A549 (cell line): ENCODE measurements around the gene CLSTN1.

Experiments
- CTCF ChIP-seq: fragments of >200 bp; sonication (Bioruptor Twin); formaldehyde crosslinking; IDR thresholded peaks from 3 replicates; pipeline ENCODE4 v1.5.1; 2016
- EP300 ChIP-seq, 2 experiments: fragments of >200 bp; sonication (Bioruptor Twin); formaldehyde crosslinking; IDR thresholded peaks; 2 replicates in 1 of 2; 3 replicates in 1 of 2; pipeline ENCODE4 v1.6.1; 2016 to 2017
- MAZ ChIP-seq: fragments of 150-350 bp; IDR thresholded peaks from 2 replicates; pipeline ENCODE4 v1.6.1; 2014; ENCODE audit warnings: antibody characterized with exemption, low read depth, low read length, borderline replicate concordance
- MYC ChIP-seq: IDR thresholded peaks from 2 replicates; pipeline ENCODE4 v1.6.1; 2012; ENCODE audit warnings: mild to moderate bottlenecking, inconsistent platforms, low read length, improper control_type of control experiment, borderline replicate concordance
- POLR2A ChIP-seq: IDR thresholded peaks from 2 replicates; pipeline ENCODE4 v1.6.1; 2012; ENCODE audit warnings: mild to moderate bottlenecking, low read length
- RAD21 ChIP-seq, 2 experiments: fragments of >200 bp in 1 of 2; sonication (Bioruptor Twin) in 1 of 2; formaldehyde crosslinking in 1 of 2; IDR thresholded peaks in 1 of 2; conservative IDR thresholded peaks in 1 of 2; 2 replicates in 1 of 2; 3 replicates in 1 of 2; pipeline ENCODE4 v1.6.1; 2012 to 2018; ENCODE audit warnings: inconsistent platforms in 1 of 2
- RARB ChIP-seq: fragments of 250-450 bp; sonication (Bioruptor Pico); IDR thresholded peaks from 2 replicates; pipeline ENCODE4 v1.8.0; 2021; ENCODE audit warnings: mild to moderate bottlenecking, moderate library complexity
- RFX5 ChIP-seq: fragments of 450-650 bp; IDR thresholded peaks from 2 replicates; pipeline ENCODE4 v1.7.1; 2014; ENCODE audit warnings: antibody characterized with exemption, mild to moderate bottlenecking, moderate library complexity
- USF2 ChIP-seq: fragments of 450-650 bp; IDR thresholded peaks from 2 replicates; pipeline ENCODE4 v1.6.1; 2014; ENCODE audit warnings: antibody characterized with exemption

- TF ChIP-seq USF2 (no peak), CTCF (no peak), RAD21 (conservative IDR thresholded peaks at IDR 0.05 in 1 of 2, IDR thresholded peaks at IDR 0.05 in 1 of 2) (no peak), POLR2A (no peak), MAZ (no peak), RARB (CRISPR knock-in tag) (no peak), RFX5 (no peak), MYC (no peak), EP300 (IDR thresholded peaks at IDR 0.05) (no peak)
Observed at GRCh38 chr1:9871021-9871420, 47.3 kb upstream of the CLSTN1 start.
